Measurements from ENCODE around the gene HERC5. TPM values are rescaled to one million over a fixed set of nuclear protein-coding genes. Genes with fewer than 3 reads are reported as not detected.
"Not testable (repeated sequence)": the region's sequence is repeated elsewhere in the genome, so short reads cannot be mapped to it uniquely, and the experiment has no call there.

The HERC5 gene
- polyA plus RNA-seq, 3 donors: 3.2 to 3.7 (median 3.7) TPM

DNA sequence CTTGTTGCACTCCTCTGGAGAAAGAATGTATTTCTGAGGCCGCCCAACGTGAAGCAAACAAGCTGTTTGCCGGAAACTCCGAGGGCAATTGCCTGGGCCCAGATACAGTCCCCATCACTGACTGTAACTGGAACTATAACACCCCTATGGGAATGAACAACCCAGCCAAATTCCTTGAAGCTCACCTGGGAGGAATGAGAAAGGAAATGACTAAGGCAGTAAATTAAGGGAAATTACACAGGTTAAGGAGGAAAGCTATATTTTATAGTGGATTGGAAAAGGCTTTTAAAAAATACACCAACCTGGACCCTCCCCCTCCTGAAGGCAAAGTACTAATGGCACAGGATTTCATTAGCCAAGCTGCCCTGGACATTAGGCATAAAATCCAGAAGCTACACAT is 11.7 kb upstream of the HERC5 start:
- 74 to 76% (median 74%) methylated on average over 4 of the region's 4 CpGs for WGBS, 3 donors
- no peak overlapping the region for H3K27ac ChIP-seq (ENCODE audit: low read depth, low read length)

DNA sequence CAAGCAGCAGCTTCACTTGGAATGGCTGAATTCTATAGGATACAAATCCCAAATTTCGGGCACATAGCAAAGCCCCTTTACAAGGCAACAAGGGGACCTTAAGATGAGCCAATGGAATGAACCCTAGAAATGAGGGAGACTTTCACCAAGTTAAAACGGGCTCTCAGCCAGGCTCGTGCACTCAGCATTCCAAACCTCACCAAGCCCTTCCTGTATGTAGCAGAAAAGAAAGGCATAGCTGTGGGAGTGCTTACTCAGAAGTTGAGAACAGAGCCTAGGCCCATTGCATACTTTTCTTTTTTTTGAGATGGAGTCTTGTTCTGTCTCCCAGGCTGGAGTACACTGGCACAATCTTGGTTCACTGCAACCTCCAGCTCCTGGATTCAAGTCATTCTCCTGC is 10.8 kb upstream of the HERC5 start:
- 56 to 72% (median 70%) methylated on average over 3 of the region's 3 CpGs for WGBS, 3 donors
- no peak overlapping the region for H3K27ac ChIP-seq (ENCODE audit: low read depth, low read length)

DNA sequence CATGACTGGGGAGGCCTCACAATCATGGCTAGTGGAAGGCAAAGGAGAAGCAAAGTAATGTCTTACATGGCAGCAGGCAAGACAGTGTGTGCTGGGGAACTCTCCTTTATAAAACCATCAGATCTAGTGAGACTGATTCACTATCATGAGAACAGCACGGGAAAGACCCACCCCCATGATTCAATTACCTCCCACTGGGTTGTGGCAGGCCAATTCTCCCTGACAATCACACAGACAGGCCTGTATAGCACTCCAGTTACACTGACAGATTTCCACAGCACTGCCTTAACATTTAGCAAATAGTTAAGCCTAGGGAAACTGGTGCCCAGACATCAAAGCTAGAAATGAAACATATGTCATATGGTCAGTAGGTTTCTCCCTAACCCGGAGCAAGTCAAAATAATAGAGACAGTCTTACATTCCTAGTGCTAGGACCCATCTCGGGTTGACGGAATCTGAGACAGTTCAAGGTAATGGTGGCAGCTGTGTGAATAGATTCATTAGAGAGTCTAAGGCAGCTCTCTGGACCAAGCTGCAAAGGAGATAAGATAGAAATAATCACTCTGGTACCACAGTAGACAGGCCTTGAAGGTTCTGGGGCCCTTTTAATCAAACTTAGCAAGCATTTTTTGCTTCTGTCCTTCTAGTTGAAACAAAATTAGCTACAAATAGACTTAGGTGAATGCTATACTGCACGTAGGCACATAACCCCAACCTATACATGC is 9.4 kb upstream of the HERC5 start:
- no peak overlapping the region for H3K27ac ChIP-seq (ENCODE audit: low read depth, low read length)
- 61 to 87% (median 85%) methylated on average over 5 of the region's 5 CpGs for WGBS, 3 donors

DNA sequence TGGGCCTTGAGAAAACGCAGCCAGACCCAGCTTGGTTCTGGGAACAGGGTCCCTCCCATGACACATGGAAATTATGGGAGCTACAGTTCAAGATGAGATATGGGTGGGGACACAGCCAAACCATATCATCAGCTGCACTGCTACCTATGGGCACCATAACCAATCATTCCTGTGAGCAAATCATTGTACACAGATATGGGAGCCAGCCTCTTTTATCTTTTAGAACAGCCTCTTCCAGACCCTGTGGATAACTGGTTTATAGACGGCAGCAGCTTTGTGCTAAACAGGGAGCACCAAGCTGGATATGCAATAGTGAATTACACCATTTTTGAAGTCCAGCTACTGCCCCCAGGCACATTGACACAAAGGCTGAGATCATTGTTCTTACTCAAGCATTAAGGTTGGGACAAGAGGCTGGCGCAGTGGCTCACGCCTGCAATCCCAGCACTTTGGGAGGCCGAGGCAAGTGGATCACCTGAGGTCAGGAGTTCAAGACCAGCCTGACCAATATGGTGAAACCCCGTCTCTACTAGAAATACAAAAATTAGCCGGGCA is 8.6 kb upstream of the HERC5 start:
- H3K27ac ChIP-seq (ENCODE audit: low read depth, low read length): not testable (repeated sequence)
- WGBS, 3 donors: 94 to 97% (median 96%) methylated on average over 7 of the region's 7 CpGs

DNA sequence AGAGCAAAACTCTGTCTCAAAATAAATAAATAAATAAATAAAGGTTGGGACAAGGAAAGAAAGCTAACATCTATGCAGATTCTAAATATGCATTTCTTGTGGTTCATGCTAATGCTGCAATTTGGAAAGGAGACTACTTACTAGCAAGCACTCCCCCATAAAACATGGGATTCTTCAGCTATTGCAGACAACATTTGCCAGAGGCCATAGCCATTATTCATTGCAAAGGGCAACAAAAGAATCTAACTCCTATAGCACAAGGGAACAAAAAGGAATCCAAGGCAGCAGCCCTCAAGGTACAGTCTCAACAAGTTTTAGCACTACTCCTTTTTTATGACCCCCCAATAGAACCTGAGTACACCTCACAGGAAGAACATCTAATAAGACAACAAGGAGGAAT is 8.0 kb upstream of the HERC5 start:
- no peak overlapping the region for H3K27ac ChIP-seq (ENCODE audit: low read depth, low read length)

DNA sequence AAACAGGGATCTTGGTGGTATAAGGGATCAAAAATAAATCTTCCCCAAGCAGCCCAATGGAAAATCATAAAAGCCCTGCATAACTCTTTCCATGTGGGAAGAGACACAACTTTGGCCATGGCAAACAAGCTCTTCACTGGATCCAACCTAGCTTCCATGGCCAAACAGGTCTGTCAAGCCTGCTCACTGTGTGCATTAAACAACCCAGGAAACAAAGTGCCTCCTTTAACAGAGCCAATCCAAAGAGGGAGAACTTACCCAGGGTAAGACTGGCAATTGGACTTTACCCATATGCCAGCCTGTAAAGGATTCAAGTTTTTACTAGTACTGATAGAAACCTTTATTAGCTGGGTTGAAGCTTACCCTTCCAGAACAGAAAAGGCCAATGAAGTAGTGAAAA is 7.6 kb upstream of the HERC5 start:
- H3K27ac ChIP-seq (ENCODE audit: low read depth, low read length): no peak overlapping the region

DNA sequence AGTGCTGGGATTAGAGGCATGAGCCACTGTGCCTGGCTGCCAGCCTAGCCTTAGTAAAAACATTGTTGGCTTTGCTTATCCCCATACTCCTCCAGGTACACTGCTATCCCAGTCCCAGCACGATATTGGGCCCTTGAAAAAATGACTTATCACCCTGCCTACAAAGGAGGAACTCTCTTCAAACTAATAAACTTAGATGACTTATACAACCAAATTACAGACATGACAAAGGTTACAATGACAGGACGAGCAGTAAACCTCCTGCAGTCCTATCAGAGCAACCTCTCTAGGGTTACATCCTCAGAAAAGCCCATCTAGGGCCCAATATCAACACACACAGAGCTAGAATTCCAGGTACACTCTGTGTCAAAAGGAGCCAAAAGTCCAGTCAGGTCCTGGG is 5.7 kb upstream of the HERC5 start:
- 82 to 94% (median 86%) methylated on average over 2 of the region's 2 CpGs for WGBS, 3 donors
- no peak overlapping the region for H3K27ac ChIP-seq (ENCODE audit: low read depth, low read length)

DNA sequence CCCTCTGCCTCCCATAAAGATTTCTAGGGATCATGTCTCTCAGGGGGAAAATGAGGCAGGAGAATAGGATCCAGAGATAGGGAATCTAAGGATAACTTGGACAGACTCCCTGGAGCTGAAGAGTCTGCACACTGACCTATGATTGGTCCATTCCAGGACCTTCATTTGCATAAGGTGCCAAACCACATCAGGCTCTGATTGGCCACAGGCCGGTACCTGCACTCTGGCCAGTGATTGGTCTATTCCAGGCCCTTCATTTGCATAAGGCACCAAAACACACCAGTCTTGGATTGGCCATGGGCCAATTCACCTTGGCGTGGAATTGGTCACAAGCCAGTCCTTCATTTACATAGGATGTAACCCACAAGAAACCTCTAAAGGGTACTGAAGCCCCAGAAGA is 4.0 kb upstream of the HERC5 start:
- no peak overlapping the region for H3K27ac ChIP-seq (ENCODE audit: low read depth, low read length)
- WGBS, 3 donors: 63 to 83% (median 73%) methylated on average over 2 of the region's 2 CpGs

DNA sequence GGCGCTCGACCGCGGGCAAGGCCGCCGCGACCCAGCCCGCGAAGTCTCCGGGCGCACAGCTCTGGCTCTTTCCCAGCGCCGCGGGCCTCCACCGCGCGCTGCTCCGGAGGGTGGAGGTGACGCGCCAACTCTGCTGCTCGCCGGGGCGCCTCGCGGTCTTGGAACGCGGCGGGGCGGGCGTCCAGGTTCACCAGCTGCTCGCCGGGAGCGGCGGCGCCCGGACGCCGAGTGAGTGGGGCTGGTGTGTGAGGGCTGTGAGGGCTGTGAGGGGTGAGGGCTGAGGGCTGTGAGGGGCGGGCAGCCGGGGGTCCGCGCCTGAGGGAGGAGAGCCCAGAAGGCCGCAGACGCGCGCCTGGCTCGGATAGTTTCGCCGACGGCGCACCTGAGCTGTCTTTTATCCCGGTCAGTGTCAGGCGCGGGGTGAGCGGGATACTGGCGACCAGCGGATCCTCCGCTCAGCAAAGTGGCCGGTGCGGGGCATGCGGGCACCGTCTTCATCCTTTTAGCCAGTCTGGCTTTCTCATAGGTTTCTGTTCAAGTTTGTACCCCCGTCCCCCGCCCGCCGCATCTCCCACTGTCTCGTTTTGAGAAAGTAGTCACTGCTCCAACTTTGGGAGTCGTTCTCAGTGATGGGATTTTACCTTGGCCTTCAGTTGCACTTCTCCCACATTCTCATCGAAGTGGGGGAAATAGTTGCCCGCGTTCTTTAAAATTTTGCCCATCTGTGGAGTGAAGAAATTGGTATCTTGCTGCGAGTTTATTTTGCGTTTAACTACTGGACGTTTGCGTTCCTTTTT is 586 bp downstream of the HERC5 start:
- 5 to 8% (median 5%) methylated on average over 60 to 75 of the region's 75 CpGs for WGBS, 3 donors
- no peak overlapping the region for H3K27ac ChIP-seq (ENCODE audit: low read depth, low read length)

DNA sequence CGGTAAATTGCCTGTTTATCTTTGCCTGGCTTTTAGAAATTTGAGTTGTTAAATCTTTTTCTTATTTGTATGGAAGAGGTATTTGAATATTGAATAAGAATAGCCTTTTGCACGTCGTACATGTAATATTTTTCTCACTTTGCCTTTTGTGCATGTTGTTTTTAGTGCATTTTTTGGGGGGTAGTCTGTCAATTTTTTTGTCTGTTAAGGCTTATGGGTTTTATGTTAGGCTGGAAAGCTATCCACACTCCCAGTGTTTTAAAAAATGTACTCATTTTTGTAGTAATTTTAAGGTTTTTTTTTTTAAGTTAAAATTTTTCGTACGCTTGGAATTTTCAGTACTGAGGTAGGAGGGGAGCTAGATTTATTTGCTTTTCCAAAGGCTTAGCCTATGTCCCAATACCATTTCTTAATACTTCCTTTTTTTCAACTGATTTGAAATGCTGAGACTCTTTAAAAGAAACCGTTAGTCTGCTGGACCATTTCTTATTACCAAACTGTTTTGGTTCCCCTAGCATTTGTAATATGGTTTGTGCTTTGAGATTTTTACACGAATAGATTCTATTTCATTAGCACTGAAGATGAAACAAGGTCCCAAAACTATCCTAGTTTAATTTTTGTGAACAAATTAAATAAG is 1.3 kb downstream of the HERC5 start:
- no peak overlapping the region for H3K27ac ChIP-seq (ENCODE audit: low read depth, low read length)
- 33 to 64% (median 36%) methylated on average over 7 of the region's 7 CpGs for WGBS, 3 donors

DNA sequence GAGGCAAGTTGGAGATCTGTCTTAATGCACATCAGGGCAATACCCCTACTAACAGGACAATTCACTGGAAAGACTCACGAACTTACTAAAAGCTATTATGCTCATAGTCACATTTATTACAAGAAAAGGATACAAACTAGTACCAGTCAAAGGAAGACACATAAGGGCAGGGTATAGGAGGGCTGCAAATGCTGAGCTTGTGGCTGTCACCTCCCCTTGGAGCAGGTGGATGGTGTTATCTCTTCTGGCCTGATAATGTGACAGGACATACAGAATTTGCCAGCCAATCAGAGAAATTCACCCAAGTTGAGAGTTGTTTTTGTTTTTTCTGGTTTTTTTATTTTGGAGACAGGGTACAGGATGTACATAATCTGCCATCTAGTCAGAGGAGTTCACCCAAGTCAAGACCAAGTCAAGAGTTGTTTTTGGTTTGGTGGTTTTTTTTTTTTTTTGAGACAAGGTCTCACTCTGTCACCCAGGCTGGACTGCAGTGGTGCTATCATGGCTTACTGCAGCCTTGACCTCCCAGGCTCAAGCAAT is 8.8 kb downstream of the HERC5 start:
- WGBS, 3 donors: 89 to 97% (median 96%) methylated on average over 1 of the region's 1 CpG
- H3K27ac ChIP-seq (ENCODE audit: low read depth, low read length): no peak overlapping the region

DNA sequence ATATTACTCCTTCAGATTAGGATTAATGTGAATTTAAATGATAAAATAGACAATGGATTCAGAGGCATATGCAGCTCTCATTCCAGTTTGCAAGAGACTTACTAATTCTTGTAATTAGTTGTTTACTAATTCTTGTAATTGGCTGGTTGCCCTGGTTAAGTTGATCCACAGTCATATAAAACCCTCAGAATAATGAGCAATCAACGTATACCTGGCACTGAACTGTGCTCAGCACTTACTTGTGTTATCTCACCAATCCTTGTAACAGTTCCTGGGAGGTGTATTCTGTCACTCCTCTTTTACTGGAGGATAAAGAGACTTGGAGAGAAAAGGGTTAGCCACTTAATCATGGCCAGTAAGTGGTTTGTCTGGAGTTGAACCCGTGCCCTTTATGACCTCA is 10.5 kb downstream of the HERC5 start:
- WGBS, 3 donors: 78 to 81% (median 81%) methylated on average over 2 of the region's 2 CpGs
- H3K27ac ChIP-seq (ENCODE audit: low read depth, low read length): no peak overlapping the region

DNA sequence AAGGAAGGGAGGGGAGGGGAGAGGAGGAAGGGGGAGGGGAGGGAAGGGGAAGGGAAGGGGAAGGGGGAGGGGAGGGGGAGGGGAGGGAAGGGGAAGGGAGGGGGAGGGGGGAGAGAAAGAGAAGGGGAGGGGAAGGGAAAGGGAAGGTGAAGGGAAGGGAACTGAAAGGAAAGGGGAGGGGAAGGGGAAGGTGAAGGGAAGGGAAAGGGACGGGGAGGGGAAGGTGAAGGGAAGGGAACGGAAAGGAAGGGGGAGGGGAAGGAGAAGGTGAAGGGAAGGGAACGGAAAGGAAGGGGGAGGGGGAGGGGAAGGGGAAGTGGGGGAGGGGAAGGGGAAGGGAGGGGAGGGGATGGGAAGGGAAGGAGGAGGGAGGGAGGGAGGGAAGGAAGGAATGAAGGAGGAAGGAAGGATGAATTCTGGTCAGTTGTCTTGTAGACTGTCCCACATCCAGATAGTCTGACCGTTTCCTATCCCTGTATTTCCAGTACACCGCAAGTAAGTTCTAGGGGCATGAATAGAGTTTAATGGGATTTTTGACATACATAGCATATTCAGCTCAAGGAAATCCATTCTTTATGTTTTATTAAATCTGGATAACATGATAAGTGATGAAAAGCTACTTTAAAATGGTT is 20.4 kb downstream of the HERC5 start:
- no peak overlapping the region for H3K27ac ChIP-seq (ENCODE audit: low read depth, low read length)
- WGBS, 3 donors: 66 to 93% (median 76%) methylated on average over 2 to 5 of the region's 5 CpGs

DNA sequence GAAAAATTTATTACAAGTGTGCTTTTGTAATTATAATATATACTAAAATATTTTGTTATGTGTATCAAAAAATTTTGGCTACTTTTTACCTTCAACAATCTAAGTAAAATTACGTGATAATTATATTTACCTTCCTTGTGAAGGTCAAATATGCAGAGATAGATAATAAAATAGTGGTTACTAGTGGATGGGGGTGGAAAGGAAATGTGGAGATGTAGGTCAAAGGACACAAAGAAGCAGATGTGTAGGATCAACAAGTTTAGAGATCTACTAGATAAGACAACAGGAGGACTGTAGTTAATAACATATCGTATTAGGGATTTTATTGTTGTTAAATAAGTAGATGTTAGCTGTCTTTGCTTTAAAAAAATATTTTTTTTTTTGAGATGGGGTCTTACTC is 21.3 kb downstream of the HERC5 start:
- no peak overlapping the region for H3K27ac ChIP-seq (ENCODE audit: low read depth, low read length)
- 66 to 98% (median 89%) methylated on average over 2 of the region's 2 CpGs for WGBS, 3 donors

DNA sequence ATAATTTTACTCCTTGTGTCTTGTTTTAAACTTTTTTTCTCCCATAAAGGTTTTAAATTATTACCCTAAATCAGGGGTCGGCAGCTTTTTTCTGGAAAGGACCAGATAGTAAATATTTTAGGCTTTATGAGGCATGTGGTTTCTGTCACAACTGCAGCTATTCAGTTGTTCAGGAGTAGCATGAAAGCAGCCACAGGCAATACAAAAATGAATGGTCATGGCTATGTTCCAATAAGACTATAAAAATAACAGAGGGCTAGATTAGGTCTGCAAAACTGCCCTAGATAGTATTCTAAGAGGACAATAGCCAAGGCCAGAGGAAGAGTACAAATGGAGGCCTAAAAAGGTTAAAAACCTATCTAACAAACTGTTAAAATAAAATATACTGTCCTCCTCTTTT is 24.6 kb downstream of the HERC5 start:
- no peak overlapping the region for H3K27ac ChIP-seq (ENCODE audit: low read depth, low read length)

DNA sequence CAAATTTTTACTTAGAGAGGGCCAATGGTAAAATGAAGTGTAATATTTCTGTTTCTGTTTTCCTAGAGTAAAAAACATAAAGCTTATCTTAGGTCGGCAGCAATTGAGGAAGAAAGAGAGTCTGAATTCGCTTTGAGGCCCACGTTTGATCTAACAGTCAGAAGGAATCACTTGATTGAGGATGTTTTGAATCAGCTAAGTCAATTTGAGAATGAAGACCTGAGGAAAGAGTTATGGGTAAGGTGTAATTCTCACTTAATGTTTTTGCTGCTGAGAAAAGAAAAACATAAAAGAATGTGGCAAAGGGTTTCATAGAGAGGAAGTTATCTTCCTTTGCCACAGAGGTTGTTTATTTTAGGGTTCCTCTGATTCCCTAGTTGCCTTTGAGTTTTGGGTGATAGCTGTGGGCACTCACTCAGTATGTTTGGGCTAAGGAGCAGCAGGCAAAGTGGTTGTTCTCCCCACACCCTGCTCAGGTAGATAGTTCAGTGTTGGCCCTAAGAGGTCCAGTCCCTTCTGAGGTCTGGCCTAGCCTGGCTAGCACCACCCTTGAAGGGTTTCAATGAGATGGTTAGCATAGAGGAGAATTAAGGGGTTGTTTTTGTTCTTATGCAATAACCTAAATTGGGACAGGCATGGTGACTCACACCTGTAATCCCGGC is 32.3 kb downstream of the HERC5 start:
- WGBS, 3 donors: 60 to 81% (median 64%) methylated on average over 4 of the region's 4 CpGs
- no peak overlapping the region for H3K27ac ChIP-seq (ENCODE audit: low read depth, low read length)

More for the DNA sequence above, 24.6 kb downstream of the HERC5 start:
- 60 to 78% (median 64%) methylated on average over 1 of the region's 1 CpG for WGBS, 3 donors

DNA sequence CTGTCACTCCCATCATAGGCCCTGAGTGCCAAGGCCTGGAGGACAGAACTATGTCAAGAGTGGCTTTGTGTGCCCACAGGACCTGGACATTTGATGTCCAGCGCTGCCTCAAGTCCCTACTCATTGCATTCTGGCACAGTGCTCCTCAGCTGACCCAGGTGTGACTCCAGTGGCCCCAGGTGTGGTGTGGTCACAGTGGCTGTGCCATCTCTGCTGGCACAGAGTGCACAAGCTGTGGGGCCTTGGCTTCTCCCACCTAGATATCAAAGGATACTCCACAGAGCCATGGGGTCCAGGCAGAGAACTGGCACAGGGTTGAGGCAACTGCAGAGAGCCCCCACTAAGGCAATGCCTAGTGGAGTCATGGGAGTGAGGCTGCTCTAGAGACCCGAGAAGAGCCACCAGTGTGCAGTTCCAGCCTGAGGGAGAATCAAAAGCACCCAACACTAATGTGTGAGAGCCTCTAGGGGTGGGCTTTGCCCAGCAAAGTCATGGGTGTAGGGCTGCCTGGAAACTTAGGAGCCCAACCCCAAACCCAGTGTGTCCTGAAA is 41.0 kb downstream of the HERC5 start:
- 95 to 100% (median 96%) methylated on average over 2 of the region's 2 CpGs for WGBS, 3 donors
- H3K27ac ChIP-seq (ENCODE audit: low read depth, low read length): no peak overlapping the region

DNA sequence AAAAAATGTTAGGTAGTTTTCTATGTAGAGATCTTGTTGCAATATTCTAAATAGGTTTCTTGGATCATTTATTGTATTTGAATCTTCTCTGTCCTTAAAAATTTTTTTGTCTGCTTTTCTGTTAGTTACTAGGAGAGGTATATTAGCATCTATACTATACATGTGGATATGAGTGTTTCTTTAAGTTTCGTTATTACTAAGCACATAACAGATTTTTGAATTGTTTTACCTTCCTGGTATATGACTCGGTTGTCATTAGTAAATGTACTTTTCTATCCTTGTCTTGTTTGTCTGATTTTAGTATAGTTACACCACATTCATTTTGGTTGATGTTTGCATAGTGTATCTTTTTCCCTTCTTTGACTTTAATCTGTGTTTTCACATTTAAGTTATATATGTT is 46.4 kb downstream of the HERC5 start:
- WGBS, 3 donors: 92 to 94% (median 93%) methylated on average over 2 of the region's 2 CpGs

More for the DNA sequence above, 46.4 kb downstream of the HERC5 start:
- H3K27ac ChIP-seq (ENCODE audit: low read depth, low read length): no peak overlapping the region
